Upper lobe of left lung (tissue), 6 donors: ENCODE results near the gene GOLIM4. TPM values are rescaled to one million over a fixed set of nuclear protein-coding genes. Genes with fewer than 3 reads are reported as not detected.
"Not testable (repeated sequence)": the region's sequence is repeated elsewhere in the genome, so short reads cannot be mapped to it uniquely, and the experiment has no call there.

Experiments
- ATAC-seq, 2 donors: fragments of 200-7000 bp; cut with Tn5 transposase; one replicate each; pipeline ENCODE4 v1.9.1; 2022; ENCODE audit warnings: mild to moderate bottlenecking in 2 of 2, moderate library complexity in 2 of 2; ENCODE audit not compliant: low FRiP score in 2 of 2
- DNase-seq, 2 donors: peaks; one replicate each; pipeline ENCODE4 v3.0.0-alpha.2; 2019 to 2020
- H3K27ac ChIP-seq, 4 donors: fragments of 200-600 bp; sonication (generic); one replicate each; pipeline ENCODE4 v1.5.1; 2016 to 2019
- H3K27me3 ChIP-seq, 4 donors: fragments of 200-600 bp; sonication (generic); one replicate each; pipeline ENCODE4 v1.5.1; 2017 to 2019
- H3K36me3 ChIP-seq, 4 donors: fragments of 200-600 bp; sonication (generic); one replicate each; pipeline ENCODE4 v1.5.1; 2016 to 2019
- H3K4me1 ChIP-seq, 4 donors: fragments of 200-600 bp; sonication (generic); one replicate each; pipeline ENCODE4 v1.5.1; 2018 to 2019
- H3K4me3 ChIP-seq, 4 donors: fragments of 200-600 bp; sonication (generic); one replicate each; pipeline ENCODE4 v1.5.1; 2017 to 2019; ENCODE audit warnings: mild to moderate bottlenecking in 2 of 4, moderate library complexity in 1 of 4
- H3K9me3 ChIP-seq, 4 donors: fragments of 200-600 bp; sonication (generic); one replicate each; pipeline ENCODE4 v1.5.1; 2018 to 2019
- CTCF ChIP-seq, 6 experiments: fragments of 450-650 bp in 4 of 6; fragments of 200-600 bp in 2 of 6; sonication (generic) in 2 of 6; IDR thresholded peaks; one replicate each; pipeline ENCODE4 v1.5.1; 2016 to 2019; ENCODE audit warnings: antibody characterized with exemption in 6 of 6
- EP300 ChIP-seq, 4 donors: sonication (generic); formaldehyde crosslinking; IDR thresholded peaks; one replicate each; pipeline ENCODE4 v1.5.1; 2017; ENCODE audit warnings: antibody characterized with exemption in 4 of 4, control low read depth in 2 of 4
- POLR2A ChIP-seq, 4 donors: fragments of 450-650 bp; IDR thresholded peaks; one replicate each; pipeline ENCODE4 v1.5.1; 2016 to 2017; ENCODE audit warnings: antibody characterized with exemption in 4 of 4, mild to moderate bottlenecking in 2 of 4
- POLR2AphosphoS5 ChIP-seq, 2 donors: sonication (generic); formaldehyde crosslinking; IDR thresholded peaks; one replicate each; pipeline ENCODE4 v1.5.1; 2017; ENCODE audit warnings: antibody characterized with exemption in 2 of 2
- WGBS, 2 donors: methylation state at CpG; one replicate each; pipeline ENCODE4 v1.1.5; 2017 to 2018; 5-methylcytosine and 5-hydroxymethylcytosine counted together
- total RNA-seq, 6 donors: library from RNA; depleted of rRNA in 4 of 6; stranded (reverse); fragments of >200 nt in 4 of 6; gene quantifications; one replicate each; pipeline versions ENCODE4 v1.1.0 to v1.2.1, GENCODE V29; 2016 to 2021
- donor health status: DM: no; HTN: no; CAD: no; lungs with moderate emphysema.
- donor health status: DM: no; HTN: yes; CAD: no; lungs with severe emphysema.

Gene GOLIM4
- total RNA-seq, 6 donors from 2014 or later: 34.6 to 79.1 (median 43.6) TPM

- Histone ChIP-seq H3K27ac (no peak overlapping the region), H3K27me3 (no peaks in the 10 kb centered on the region), H3K4me3 (no peak overlapping the region), H3K9me3 (no peaks in the 10 kb centered on the region), H3K36me3 (no peaks in the 10 kb centered on the region), H3K4me1 (peaks cover 0 to 28% (median 9%) of the 10 kb centered on the region in 4 donors)
- no peak for DNase-seq
- no peak for ATAC-seq
- TF ChIP-seq POLR2AphosphoS5 (IDR thresholded peaks at IDR 0.05): no peak
- no peak for TF ChIP-seq POLR2A (IDR thresholded peaks at IDR 0.05)
- no peak for TF ChIP-seq CTCF (IDR thresholded peaks at IDR 0.05)
- TF ChIP-seq EP300 (IDR thresholded peaks at IDR 0.05): no peak
These were observed 32.6 kb downstream of the GOLIM4 start for GRCh38 chr3:168063122-168063521.

- no peaks in the 10 kb centered on the region for H3K36me3 ChIP-seq
- H3K27me3 ChIP-seq: no peaks in the 10 kb centered on the region
- no peak overlapping the region for H3K4me3 ChIP-seq
- ATAC-seq (no peak), DNase-seq (no peak)
- WGBS, 2 donors: 73 to 83% methylated on average over 6 of the region's 6 CpGs
- TF ChIP-seq CTCF (IDR thresholded peaks at IDR 0.05): no peak
- no peak for TF ChIP-seq EP300 (IDR thresholded peaks at IDR 0.05)
- no peak for TF ChIP-seq POLR2AphosphoS5 (IDR thresholded peaks at IDR 0.05)
- TF ChIP-seq POLR2A (IDR thresholded peaks at IDR 0.05): no peak
- no peak overlapping the region for H3K27ac ChIP-seq
- H3K9me3 ChIP-seq: no peaks in the 10 kb centered on the region
- peaks cover 0 to 28% (median 8%) of the 10 kb centered on the region in 4 donors for H3K4me1 ChIP-seq
These were observed 33.0 kb downstream of the GOLIM4 start for GRCh38 chr3:168062679-168063078.

- DNase-seq (no peak), ATAC-seq (no peak)
- TF ChIP-seq EP300 (IDR thresholded peaks at IDR 0.05) (no peak), POLR2AphosphoS5 (IDR thresholded peaks at IDR 0.05) (no peak), CTCF (IDR thresholded peaks at IDR 0.05) (no peak), POLR2A (IDR thresholded peaks at IDR 0.05) (no peak)
- Histone ChIP-seq H3K4me3 (no peak overlapping the region), H3K9me3 (no peaks in the 10 kb centered on the region), H3K27ac (no peak overlapping the region), H3K36me3 (no peaks in the 10 kb centered on the region), H3K4me1 (peaks cover 0 to 28% (median 6%) of the 10 kb centered on the region in 4 donors), H3K27me3 (no peaks in the 10 kb centered on the region)
- 64 to 66% methylated on average over 5 of the region's 5 CpGs for WGBS, 2 donors
These were observed 34.3 kb downstream of the GOLIM4 start for GRCh38 chr3:168061332-168061996.

- ATAC-seq (no peak), DNase-seq (no peak)
- 95 to 96% methylated on average over 3 of the region's 3 CpGs for WGBS, 2 donors
- H3K9me3 ChIP-seq: no peaks in the 10 kb centered on the region
- no peaks in the 10 kb centered on the region for H3K36me3 ChIP-seq
- H3K4me1 ChIP-seq: peaks cover 0 to 18% (median 3%) of the 10 kb centered on the region in 4 donors
- H3K4me3 ChIP-seq: no peak overlapping the region
- H3K27me3 ChIP-seq: no peaks in the 10 kb centered on the region
- no peak overlapping the region for H3K27ac ChIP-seq
- no peak for TF ChIP-seq CTCF (IDR thresholded peaks at IDR 0.05)
- TF ChIP-seq POLR2AphosphoS5 (IDR thresholded peaks at IDR 0.05): no peak
- no peak for TF ChIP-seq POLR2A (IDR thresholded peaks at IDR 0.05)
- TF ChIP-seq EP300 (IDR thresholded peaks at IDR 0.05): no peak
These were observed 35.4 kb downstream of the GOLIM4 start for GRCh38 chr3:168060317-168060716.

GRCh38 chr3:168058481-168058880 is 37.2 kb downstream of the GOLIM4 start:
- Histone ChIP-seq H3K36me3 (no peaks in the 10 kb centered on the region), H3K27ac (no peak overlapping the region), H3K4me1 (peaks cover 0 to 13% (median 3%) of the 10 kb centered on the region in 4 donors), H3K4me3 (no peak overlapping the region), H3K27me3 (no peaks in the 10 kb centered on the region), H3K9me3 (no peaks in the 10 kb centered on the region)
- ATAC-seq (no peak), DNase-seq (no peak)
- TF ChIP-seq CTCF (IDR thresholded peaks at IDR 0.05): no peak
- 87 to 90% methylated on average over 2 of the region's 2 CpGs for WGBS, 2 donors

GRCh38 chr3:168056398-168057230 is 39.1 kb downstream of the GOLIM4 start:
- H3K27ac ChIP-seq, H3K36me3 ChIP-seq: not testable (repeated sequence)
- 94 to 95% methylated on average over 7 of the region's 7 CpGs for WGBS, 2 donors

More at GRCh38 chr3:168056398-168057230, 39.1 kb downstream of the GOLIM4 start:
- not testable (repeated sequence) for ATAC-seq, DNase-seq, H3K4me1 ChIP-seq, H3K9me3 ChIP-seq, H3K27me3 ChIP-seq, H3K4me3 ChIP-seq
